Trophoblast cell (in vitro differentiated cells and primary cell): ENCODE data around the gene CRELD2.
A peak's percentile ranks its signal among the peaks of the same experiment; 100 is the strongest.

ENCODE experiments used
- DNase-seq, 2 donors: peaks; one replicate each; pipeline ENCODE4 v3.0.0-alpha.2; 2016
- H2AFZ ChIP-seq: 2 replicates; pipeline ENCODE4 v1.6.1; 2013; ENCODE audit warnings: low read length, moderate library complexity, mild to moderate bottlenecking; ENCODE audit not compliant: insufficient read depth, poor library complexity
- H2AK5ac ChIP-seq: 2 replicates; pipeline ENCODE4 v1.6.1; 2013; ENCODE audit warnings: mild to moderate bottlenecking, low read length
- H2BK120ac ChIP-seq: 2 replicates; pipeline ENCODE4 v1.6.1; 2013; ENCODE audit warnings: low read length, mild to moderate bottlenecking, moderate library complexity; ENCODE audit not compliant: insufficient read depth, poor library complexity
- H2BK12ac ChIP-seq: 2 replicates; pipeline ENCODE4 v1.6.1; 2013; ENCODE audit warnings: mild to moderate bottlenecking, low read length, moderate library complexity
- H2BK5ac ChIP-seq: 2 replicates; pipeline ENCODE4 v1.6.1; 2013; ENCODE audit warnings: low read length, low read depth, moderate library complexity, mild to moderate bottlenecking; ENCODE audit not compliant: poor library complexity
- H3K14ac ChIP-seq: 2 replicates; pipeline ENCODE4 v1.6.1; 2013; ENCODE audit warnings: mild to moderate bottlenecking, low read length
- H3K18ac ChIP-seq: 2 replicates; pipeline ENCODE4 v1.6.1; 2013; ENCODE audit warnings: mild to moderate bottlenecking, low read length
- H3K23ac ChIP-seq: 2 replicates; pipeline ENCODE4 v1.6.1; 2013; ENCODE audit warnings: low read length
- H3K27ac ChIP-seq: 2 replicates; pipeline ENCODE4 v1.5.1; 2013; ENCODE audit warnings: low read depth, mild to moderate bottlenecking, inconsistent platforms, low read length, moderate library complexity
- H3K27me3 ChIP-seq: 2 replicates; pipeline ENCODE4 v1.6.1; 2013; ENCODE audit warnings: inconsistent platforms, mild to moderate bottlenecking, low read length, moderate library complexity; ENCODE audit not compliant: insufficient read depth
- H3K36me3 ChIP-seq, 2 experiments: 1 replicate in 1 of 2; 2 replicates in 1 of 2; pipeline ENCODE4 v1.6.1; 2013; ENCODE audit warnings: low read length in 2 of 2, mild to moderate bottlenecking in 2 of 2, moderate library complexity in 1 of 2; ENCODE audit not compliant: insufficient read depth in 2 of 2, control insufficient read depth in 1 of 2
- H3K4ac ChIP-seq: 2 replicates; pipeline ENCODE4 v1.6.1; 2013; ENCODE audit warnings: low read depth, mild to moderate bottlenecking, low read length, moderate library complexity
- H3K4me1 ChIP-seq, 2 experiments: 1 replicate in 1 of 2; 2 replicates in 1 of 2; pipeline ENCODE4 v1.6.1; 2013; ENCODE audit warnings: low read length in 2 of 2, mild to moderate bottlenecking in 2 of 2, moderate library complexity in 1 of 2; ENCODE audit not compliant: insufficient read depth in 2 of 2, control insufficient read depth in 1 of 2
- H3K4me2 ChIP-seq: 2 replicates; pipeline ENCODE4 v1.6.1; 2013; ENCODE audit warnings: inconsistent platforms, mild to moderate bottlenecking, low read length, moderate library complexity
- H3K4me3 ChIP-seq: 2 replicates; pipeline ENCODE4 v1.5.1; 2013; ENCODE audit warnings: mild to moderate bottlenecking, low read depth, low read length, inconsistent platforms
- H3K79me1 ChIP-seq: one replicate; pipeline ENCODE4 v1.6.1; 2013; ENCODE audit warnings: low read length
- H3K79me2 ChIP-seq: 2 replicates; pipeline ENCODE4 v1.6.1; 2013; ENCODE audit warnings: low read length, mild to moderate bottlenecking; ENCODE audit not compliant: control insufficient read depth, insufficient read depth, poor library complexity
- H3K9ac ChIP-seq: 2 replicates; pipeline ENCODE4 v1.6.1; 2013; ENCODE audit warnings: mild to moderate bottlenecking, low read length
- H3K9me3 ChIP-seq: 2 replicates; pipeline ENCODE4 v1.6.1; 2013; ENCODE audit warnings: low read depth, mild to moderate bottlenecking, control low read depth, inconsistent platforms, low read length; ENCODE audit not compliant: insufficient read depth
- H4K12ac ChIP-seq: 2 replicates; pipeline ENCODE4 v1.6.1; 2013; ENCODE audit warnings: low read depth, mild to moderate bottlenecking, low read length, moderate library complexity
- H4K8ac ChIP-seq: 2 replicates; pipeline ENCODE4 v1.6.1; 2013; ENCODE audit warnings: low read depth, mild to moderate bottlenecking, low read length, moderate library complexity
- H4K91ac ChIP-seq: one replicate; pipeline ENCODE4 v1.6.1; 2013; ENCODE audit warnings: low read depth, mild to moderate bottlenecking, low read length, moderate library complexity
- WGBS: extraction: QIAGEN DNeasy Blood & Tissue Kit; methylation state at CpG from one replicate; pipeline ENCODE4 v1.1.7; 2013; ENCODE audit warnings: missing lambda C conversion rate; ENCODE audit not compliant: insufficient read length, insufficient coverage; ENCODE audit errors: extremely low coverage; 5-methylcytosine and 5-hydroxymethylcytosine counted together

The CRELD2 gene

DNA sequence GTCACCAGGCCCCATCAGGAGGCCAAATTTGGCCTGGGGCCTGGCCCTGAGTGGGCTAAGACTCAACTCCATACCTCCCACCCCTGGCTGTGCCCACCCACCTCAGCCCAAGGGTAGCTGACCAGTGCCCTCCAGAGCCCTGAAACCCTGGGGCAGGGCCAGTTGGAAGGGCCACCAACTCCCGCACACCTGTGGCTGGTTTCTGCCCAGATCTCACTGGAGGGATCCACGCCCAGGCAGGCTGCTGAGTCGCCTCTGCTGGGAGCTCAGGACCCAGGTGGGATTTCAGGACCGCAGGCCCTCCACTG, 33.2 kb downstream of the CRELD2 start:
- H4K8ac ChIP-seq = peak overlapping the region; percentile 91
- H3K4me1 ChIP-seq = peaks cover 49 to 58% of the 10 kb centered on the region in 2 experiments
- H3K9ac ChIP-seq = no peak overlapping the region
- no peak for DNase-seq
- peak overlapping the region; percentile 99 for H2AK5ac ChIP-seq
- peak overlapping the region; percentile 8 for H3K4me2 ChIP-seq
- H4K91ac ChIP-seq = peak overlapping the region; percentile 100
- peak overlapping the region; percentile 100 for H2BK120ac ChIP-seq
- H3K4me3 ChIP-seq = no peak overlapping the region
- peak overlapping the region; percentile 95 for H3K14ac ChIP-seq
- H3K4ac ChIP-seq = peak overlapping the region; percentile 92
- H3K27ac ChIP-seq = peak overlapping the region; percentile 97
- H2BK12ac ChIP-seq = peak overlapping the region; percentile 99
- peaks cover 2% of the 10 kb centered on the region for H3K9me3 ChIP-seq
- no peaks in the 10 kb centered on the region for H3K36me3 ChIP-seq
- H3K18ac ChIP-seq = peak overlapping the region; percentile 95
- WGBS = no CpG with 5 or more reads among the region's 4 CpGs
- H3K23ac ChIP-seq = no peak overlapping the region
- peak overlapping the region; percentile 60 for H4K12ac ChIP-seq
- no peaks in the 10 kb centered on the region for H3K27me3 ChIP-seq
- H2AFZ ChIP-seq = peak overlapping the region; percentile 61
- peaks cover 20% of the 10 kb centered on the region for H3K79me2 ChIP-seq
- peak overlapping the region; percentile 99 for H2BK5ac ChIP-seq
- H3K79me1 ChIP-seq = peaks cover 66% of the 10 kb centered on the region

DNA sequence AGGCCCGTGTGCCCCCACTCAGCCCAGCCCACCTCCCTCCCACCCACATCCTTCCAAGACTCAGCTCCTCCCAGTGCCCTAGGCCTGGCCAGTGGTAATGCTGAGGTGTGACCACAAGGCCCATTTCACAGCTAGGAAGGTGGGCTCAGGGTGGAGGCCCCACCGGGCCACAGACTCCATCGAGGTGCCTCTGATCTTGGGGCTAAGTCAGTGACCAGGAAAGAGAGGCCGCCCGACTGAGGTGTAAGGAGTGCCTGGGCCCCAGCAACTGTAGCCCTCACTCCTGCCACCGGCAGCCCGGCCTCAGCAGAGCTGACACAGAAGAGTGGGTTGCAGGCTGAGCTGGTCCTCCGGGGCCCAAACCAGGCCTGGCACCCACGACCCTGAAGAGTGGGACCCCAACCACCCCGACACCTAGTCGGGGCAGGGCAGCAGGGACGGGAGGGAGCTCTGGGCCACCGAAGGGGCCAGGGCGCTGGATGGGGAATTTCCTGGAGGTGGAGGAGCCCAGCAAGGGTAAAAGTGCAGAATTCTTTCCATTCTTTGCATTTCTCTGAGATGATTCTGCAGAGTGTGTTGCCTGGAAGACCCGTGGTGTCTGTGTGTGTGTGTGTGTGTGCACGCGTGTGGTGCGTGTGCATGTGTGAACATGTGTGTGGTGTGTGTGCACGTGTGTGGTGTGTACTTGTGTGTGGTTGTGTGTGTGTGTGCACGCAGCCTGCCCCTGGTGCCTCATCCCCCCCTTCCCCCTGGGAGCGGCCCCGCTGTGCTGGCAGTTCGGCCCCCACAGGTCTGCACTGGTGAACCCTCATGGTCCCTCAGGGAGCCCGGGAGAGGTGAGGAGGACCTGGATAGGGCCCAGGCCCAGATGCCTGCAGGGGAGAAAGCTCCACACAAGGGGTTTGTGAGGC, 33.8 kb downstream of the CRELD2 start:
- Histone ChIP-seq H3K14ac (peak overlapping the region; percentile 95), H2BK120ac (peak overlapping the region; percentile 100), H4K12ac (peak overlapping the region; percentile 60), H4K8ac (peak overlapping the region; percentile 91), H3K4me1 (peaks cover 43 to 52% of the 10 kb centered on the region in 2 experiments), H3K79me1 (peaks cover 60% of the 10 kb centered on the region), H3K4ac (peak overlapping the region; percentile 92), H3K18ac (peak overlapping the region; percentile 95), H3K4me2 (peak overlapping the region; percentile 27), H3K36me3 (no peaks in the 10 kb centered on the region), H3K79me2 (peaks cover 20% of the 10 kb centered on the region), H2BK12ac (peak overlapping the region; percentile 99), H2BK5ac (peak overlapping the region; percentile 99), H3K4me3 (peak overlapping the region; percentile 33), H3K27me3 (no peaks in the 10 kb centered on the region), H3K23ac (no peak overlapping the region), H4K91ac (peak overlapping the region; percentile 100), H2AK5ac (peak overlapping the region; percentile 99), H3K27ac (peak overlapping the region; percentile 97), H3K9me3 (peaks cover 2% of the 10 kb centered on the region), H3K9ac (no peak overlapping the region), H2AFZ (peak overlapping the region; percentile 61)
- peak; percentile 77 to 95 for DNase-seq
- WGBS = no CpG with 5 or more reads among the region's 24 CpGs

DNA sequence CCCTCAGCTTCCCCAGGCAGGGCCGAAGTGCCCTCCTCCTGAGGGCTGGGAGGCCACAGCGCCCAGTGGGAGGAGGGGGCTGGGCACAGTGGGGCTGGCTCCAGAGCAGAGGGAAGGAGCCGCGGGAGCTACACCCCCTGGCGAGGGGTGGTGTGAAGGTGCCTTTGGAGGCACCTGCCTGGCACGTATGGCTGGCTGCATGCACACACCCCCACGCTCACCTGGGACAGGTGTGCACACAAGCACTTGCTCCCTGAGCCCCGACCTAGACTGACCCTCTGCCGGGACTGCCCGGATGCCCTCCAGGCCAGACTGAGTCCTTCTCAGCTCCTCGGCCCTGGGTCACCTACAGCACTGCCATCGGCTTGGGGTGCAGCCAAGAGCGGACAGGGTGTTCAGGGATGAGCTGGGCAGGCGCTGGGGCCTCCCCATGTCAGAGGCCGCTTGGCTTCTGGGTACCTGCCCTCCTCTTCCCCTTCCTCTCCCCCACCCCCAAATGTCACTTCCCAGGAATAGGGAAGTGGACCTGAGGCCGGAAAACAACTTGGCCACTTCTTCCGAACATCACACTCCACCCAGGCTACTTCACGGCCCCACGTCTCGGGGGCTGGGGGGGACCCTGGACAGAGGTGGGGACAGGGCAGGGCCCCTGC, 34.7 kb downstream of the CRELD2 start:
- Histone ChIP-seq H3K27me3 (no peaks in the 10 kb centered on the region), H3K9ac (no peak overlapping the region), H2AFZ (no peak overlapping the region), H3K4me2 (no peak overlapping the region), H3K79me2 (peaks cover 19% of the 10 kb centered on the region), H3K23ac (no peak overlapping the region), H3K27ac (peak overlapping the region; percentile 29), H3K4ac (peak overlapping the region; percentile 14), H2BK120ac (peak overlapping the region; percentile 66), H2BK5ac (peak overlapping the region; percentile 61), H4K91ac (peak overlapping the region; percentile 68), H3K18ac (peak overlapping the region; percentile 52), H3K4me1 (peaks cover 38 to 43% of the 10 kb centered on the region in 2 experiments), H3K9me3 (peaks cover 2% of the 10 kb centered on the region), H3K79me1 (peaks cover 52% of the 10 kb centered on the region), H2BK12ac (peak overlapping the region; percentile 67), H2AK5ac (peak overlapping the region; percentile 50), H3K4me3 (no peak overlapping the region), H4K8ac (peak overlapping the region; percentile 63), H3K36me3 (no peaks in the 10 kb centered on the region), H3K14ac (peak overlapping the region; percentile 60), H4K12ac (no peak overlapping the region)
- DNase-seq = no peak
- no CpG with 5 or more reads among the region's 20 CpGs for WGBS

DNA sequence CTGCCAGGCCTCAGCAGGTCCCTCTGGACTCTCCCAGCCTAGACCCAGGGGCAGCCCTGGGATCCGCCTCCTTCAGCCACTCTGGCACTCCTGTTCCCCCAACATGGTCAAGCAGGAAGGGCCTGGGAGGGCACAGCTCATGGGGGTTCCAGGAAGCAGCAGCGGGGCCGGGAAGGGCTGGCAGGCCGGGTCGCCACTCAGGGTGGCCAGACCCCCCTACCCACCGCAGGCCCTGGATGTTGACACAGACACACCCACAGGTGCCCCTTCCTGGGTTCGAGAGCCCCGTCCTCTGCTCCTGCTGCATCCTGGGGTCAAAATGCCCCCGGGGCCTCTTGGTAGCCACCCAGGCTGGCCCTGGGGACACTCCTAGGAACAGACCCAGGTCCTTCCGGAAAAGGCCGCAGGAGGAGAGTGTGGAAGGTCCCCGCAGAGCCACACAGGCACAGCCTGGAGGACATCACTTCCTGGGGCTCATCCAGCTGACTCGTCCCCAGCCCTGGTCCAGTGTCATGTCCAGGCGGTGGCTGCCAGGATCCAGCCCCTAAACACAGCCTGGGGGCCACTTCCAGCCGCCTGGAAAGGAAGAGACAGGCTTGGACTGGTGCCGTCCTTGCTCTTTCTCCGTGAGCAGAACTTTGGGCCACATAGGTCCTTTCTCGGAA, 35.4 kb downstream of the CRELD2 start:
- Histone ChIP-seq H2BK12ac (peak overlapping the region; percentile 67), H2AFZ (no peak overlapping the region), H4K12ac (no peak overlapping the region), H3K79me2 (peaks cover 19% of the 10 kb centered on the region), H2BK5ac (peak overlapping the region; percentile 68), H2BK120ac (peak overlapping the region; percentile 66), H3K36me3 (no peaks in the 10 kb centered on the region), H3K9ac (no peak overlapping the region), H3K4ac (peak overlapping the region; percentile 44), H3K23ac (no peak overlapping the region), H3K4me2 (no peak overlapping the region), H3K79me1 (peaks cover 52% of the 10 kb centered on the region), H3K18ac (peak overlapping the region; percentile 43), H2AK5ac (peak overlapping the region; percentile 78), H3K4me1 (peaks cover 38 to 42% of the 10 kb centered on the region in 2 experiments), H3K27ac (no peak overlapping the region), H4K8ac (peak overlapping the region; percentile 51), H3K9me3 (peaks cover 2% of the 10 kb centered on the region), H4K91ac (peak overlapping the region; percentile 68), H3K27me3 (no peaks in the 10 kb centered on the region), H3K14ac (peak overlapping the region; percentile 60), H3K4me3 (no peak overlapping the region)
- WGBS = no CpG with 5 or more reads among the region's 18 CpGs
- DNase-seq = no peak
